GM23338 (cell line): ENCODE measurements around the gene NT5C. TPM values are rescaled to one million over a fixed set of nuclear protein-coding genes. Genes with fewer than 3 reads are reported as not detected.

Experiments
- CREB1 ChIP-seq: fragments of 250-450 bp; sonication (Bioruptor Pico); IDR thresholded peaks from 2 replicates; pipeline ENCODE4 v1.5.0; 2020; ENCODE audit warnings: low read depth, mild to moderate bottlenecking, moderate library complexity
- EZH2 ChIP-seq: fragments of 200-600 bp; sonication (generic); IDR thresholded peaks from one replicate; pipeline ENCODE4 v1.8.0; 2017; ENCODE audit warnings: antibody characterized with exemption, mild to moderate bottlenecking, low read depth; ENCODE audit not compliant: unreplicated experiment
- EZH2phosphoT487 ChIP-seq: fragments of 200-600 bp; sonication (generic); IDR thresholded peaks from one replicate; pipeline ENCODE4 v1.8.1; 2018; ENCODE audit warnings: antibody characterized with exemption; ENCODE audit not compliant: unreplicated experiment
- JUNB ChIP-seq: IDR thresholded peaks from one replicate; pipeline ENCODE4 v1.6.1; 2016; ENCODE audit warnings: antibody characterized with exemption; ENCODE audit not compliant: unreplicated experiment
- STAT1 ChIP-seq: IDR thresholded peaks from one replicate; pipeline ENCODE4 v1.6.1; 2016; ENCODE audit warnings: antibody characterized with exemption; ENCODE audit not compliant: unreplicated experiment
- ZNF331 ChIP-seq: fragments of 250-450 bp; sonication (Bioruptor Pico); IDR thresholded peaks from 2 replicates; pipeline ENCODE4 v1.5.0; 2020; ENCODE audit warnings: low read depth, mild to moderate bottlenecking, moderate library complexity
- polyA plus RNA-seq: library from polyadenylated mRNA; unstranded; fragments of >200 nt; fragmentation: Nextera tagmentation; extraction: Ambion mirVana; gene quantifications from 2 replicates; pipeline ENCODE4 v1.2.1, GENCODE V29; 2016
- total RNA-seq: library from RNA; depleted of rRNA; stranded (reverse); fragments of >200 nt; shearing (Covaris generic); gene quantifications from 2 replicates; pipeline ENCODE4 v1.2.3, GENCODE V29; 2014
- TF ChIP-seq, protein P1 (sequence below): fragments of 250-450 bp; sonication (Bioruptor Pico); IDR thresholded peaks from 2 replicates; pipeline ENCODE4 v1.5.0; 2020; ENCODE audit warnings: mild to moderate bottlenecking, moderate library complexity
- TF ChIP-seq, protein P2 (sequence below): IDR thresholded peaks from 2 replicates; pipeline ENCODE4 v1.6.1; 2016; ENCODE audit warnings: antibody characterized with exemption
- TF ChIP-seq, protein P3 (sequence below), 2 experiments: fragments of 200-600 bp in 1 of 2; sonication (generic) in 1 of 2; conservative IDR thresholded peaks; 2 replicates each; pipeline versions ENCODE4 v1.5.1 to v1.6.1; 2016 to 2017; ENCODE audit warnings: antibody characterized with exemption in 2 of 2, low read depth in 2 of 2, mild to moderate bottlenecking in 2 of 2, moderate library complexity in 1 of 2

NT5C gene
- total and polyA plus RNA-seq, 2 experiments from 2014 or later: 91.7 to 120 TPM

DNA sequence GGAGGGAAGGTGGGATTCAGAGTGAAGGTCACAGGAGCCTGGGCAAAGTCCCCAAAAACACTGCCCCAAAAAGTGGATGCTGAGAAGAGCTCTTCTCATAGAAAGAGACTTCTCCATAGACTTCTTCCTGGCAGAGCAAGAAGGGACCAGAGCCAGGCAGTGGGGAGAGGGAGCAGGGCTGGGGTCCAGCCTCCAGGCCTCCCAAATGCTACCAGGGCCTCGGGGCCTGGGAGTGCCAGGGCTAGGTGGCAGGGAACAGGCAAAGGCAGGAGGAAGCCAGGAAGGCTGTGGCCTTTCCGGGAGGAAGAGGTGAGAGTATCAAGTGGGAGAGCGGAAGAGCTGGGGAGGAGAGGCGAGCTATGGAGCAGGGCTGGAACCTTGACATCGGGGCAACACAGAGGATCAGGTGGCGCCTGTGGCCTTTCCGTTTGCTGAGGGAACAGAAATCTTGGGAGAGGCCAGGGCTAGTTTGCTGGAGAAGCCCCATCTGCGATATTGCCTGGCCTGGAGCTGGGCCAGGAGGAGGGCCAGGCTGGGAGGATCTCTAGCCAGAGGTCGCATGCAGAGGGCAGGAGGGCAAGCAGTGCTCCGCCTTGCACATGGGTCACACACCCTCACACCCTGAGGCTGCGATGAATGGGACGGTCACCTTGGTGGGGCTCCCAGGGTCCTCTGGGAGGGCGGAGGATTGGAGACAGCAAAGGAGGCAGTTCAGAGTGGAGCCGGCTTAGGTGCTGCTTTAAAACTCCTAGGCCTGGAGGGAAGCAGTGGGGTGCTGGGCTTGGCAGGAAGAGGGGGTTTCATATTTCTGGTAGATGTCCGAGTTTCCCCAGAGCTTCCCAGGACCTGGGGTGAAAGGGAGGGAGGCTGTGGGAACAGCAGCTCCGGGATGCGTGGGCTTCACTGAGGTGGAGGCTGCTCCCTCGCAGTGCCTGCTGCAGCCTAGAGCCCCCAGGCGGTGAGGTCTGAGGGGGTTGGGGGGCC, 40.4 kb downstream of the NT5C start (continued):
- TF ChIP-seq, protein P1, sequence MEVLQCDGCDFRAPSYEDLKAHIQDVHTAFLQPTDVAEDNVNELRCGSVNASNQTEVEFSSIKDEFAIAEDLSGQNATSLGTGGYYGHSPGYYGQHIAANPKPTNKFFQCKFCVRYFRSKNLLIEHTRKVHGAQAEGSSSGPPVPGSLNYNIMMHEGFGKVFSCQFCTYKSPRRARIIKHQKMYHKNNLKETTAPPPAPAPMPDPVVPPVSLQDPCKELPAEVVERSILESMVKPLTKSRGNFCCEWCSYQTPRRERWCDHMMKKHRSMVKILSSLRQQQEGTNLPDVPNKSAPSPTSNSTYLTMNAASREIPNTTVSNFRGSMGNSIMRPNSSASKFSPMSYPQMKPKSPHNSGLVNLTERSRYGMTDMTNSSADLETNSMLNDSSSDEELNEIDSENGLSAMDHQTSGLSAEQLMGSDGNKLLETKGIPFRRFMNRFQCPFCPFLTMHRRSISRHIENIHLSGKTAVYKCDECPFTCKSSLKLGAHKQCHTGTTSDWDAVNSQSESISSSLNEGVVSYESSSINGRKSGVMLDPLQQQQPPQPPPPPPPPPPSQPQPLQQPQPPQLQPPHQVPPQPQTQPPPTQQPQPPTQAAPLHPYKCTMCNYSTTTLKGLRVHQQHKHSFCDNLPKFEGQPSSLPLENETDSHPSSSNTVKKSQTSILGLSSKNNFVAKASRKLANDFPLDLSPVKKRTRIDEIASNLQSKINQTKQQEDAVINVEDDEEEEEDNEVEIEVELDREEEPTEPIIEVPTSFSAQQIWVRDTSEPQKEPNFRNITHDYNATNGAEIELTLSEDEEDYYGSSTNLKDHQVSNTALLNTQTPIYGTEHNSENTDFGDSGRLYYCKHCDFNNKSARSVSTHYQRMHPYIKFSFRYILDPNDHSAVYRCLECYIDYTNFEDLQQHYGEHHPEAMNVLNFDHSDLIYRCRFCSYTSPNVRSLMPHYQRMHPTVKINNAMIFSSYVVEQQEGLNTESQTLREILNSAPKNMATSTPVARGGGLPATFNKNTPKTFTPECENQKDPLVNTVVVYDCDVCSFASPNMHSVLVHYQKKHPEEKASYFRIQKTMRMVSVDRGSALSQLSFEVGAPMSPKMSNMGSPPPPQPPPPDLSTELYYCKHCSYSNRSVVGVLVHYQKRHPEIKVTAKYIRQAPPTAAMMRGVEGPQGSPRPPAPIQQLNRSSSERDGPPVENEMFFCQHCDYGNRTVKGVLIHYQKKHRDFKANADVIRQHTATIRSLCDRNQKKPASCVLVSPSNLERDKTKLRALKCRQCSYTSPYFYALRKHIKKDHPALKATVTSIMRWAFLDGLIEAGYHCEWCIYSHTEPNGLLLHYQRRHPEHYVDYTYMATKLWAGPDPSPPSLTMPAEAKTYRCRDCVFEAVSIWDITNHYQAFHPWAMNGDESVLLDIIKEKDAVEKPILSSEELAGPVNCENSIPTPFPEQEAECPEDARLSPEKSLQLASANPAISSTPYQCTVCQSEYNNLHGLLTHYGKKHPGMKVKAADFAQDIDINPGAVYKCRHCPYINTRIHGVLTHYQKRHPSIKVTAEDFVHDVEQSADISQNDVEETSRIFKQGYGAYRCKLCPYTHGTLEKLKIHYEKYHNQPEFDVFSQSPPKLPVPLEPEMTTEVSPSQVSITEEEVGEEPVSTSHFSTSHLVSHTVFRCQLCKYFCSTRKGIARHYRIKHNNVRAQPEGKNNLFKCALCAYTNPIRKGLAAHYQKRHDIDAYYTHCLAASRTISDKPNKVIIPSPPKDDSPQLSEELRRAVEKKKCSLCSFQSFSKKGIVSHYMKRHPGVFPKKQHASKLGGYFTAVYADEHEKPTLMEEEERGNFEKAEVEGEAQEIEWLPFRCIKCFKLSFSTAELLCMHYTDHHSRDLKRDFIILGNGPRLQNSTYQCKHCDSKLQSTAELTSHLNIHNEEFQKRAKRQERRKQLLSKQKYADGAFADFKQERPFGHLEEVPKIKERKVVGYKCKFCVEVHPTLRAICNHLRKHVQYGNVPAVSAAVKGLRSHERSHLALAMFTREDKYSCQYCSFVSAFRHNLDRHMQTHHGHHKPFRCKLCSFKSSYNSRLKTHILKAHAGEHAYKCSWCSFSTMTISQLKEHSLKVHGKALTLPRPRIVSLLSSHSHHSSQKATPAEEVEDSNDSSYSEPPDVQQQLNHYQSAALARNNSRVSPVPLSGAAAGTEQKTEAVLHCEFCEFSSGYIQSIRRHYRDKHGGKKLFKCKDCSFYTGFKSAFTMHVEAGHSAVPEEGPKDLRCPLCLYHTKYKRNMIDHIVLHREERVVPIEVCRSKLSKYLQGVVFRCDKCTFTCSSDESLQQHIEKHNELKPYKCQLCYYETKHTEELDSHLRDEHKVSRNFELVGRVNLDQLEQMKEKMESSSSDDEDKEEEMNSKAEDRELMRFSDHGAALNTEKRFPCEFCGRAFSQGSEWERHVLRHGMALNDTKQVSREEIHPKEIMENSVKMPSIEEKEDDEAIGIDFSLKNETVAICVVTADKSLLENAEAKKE (CRISPR knock-in tag): no peak
- TF ChIP-seq EZH2phosphoT487 (no peak), ZNF331 (no peak), STAT1 (no peak), CREB1 (CRISPR knock-in tag) (no peak), EZH2 (no peak), JUNB (no peak)
- TF ChIP-seq, protein P2, sequence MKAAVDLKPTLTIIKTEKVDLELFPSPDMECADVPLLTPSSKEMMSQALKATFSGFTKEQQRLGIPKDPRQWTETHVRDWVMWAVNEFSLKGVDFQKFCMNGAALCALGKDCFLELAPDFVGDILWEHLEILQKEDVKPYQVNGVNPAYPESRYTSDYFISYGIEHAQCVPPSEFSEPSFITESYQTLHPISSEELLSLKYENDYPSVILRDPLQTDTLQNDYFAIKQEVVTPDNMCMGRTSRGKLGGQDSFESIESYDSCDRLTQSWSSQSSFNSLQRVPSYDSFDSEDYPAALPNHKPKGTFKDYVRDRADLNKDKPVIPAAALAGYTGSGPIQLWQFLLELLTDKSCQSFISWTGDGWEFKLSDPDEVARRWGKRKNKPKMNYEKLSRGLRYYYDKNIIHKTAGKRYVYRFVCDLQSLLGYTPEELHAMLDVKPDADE: no peak
- TF ChIP-seq, protein P3, sequence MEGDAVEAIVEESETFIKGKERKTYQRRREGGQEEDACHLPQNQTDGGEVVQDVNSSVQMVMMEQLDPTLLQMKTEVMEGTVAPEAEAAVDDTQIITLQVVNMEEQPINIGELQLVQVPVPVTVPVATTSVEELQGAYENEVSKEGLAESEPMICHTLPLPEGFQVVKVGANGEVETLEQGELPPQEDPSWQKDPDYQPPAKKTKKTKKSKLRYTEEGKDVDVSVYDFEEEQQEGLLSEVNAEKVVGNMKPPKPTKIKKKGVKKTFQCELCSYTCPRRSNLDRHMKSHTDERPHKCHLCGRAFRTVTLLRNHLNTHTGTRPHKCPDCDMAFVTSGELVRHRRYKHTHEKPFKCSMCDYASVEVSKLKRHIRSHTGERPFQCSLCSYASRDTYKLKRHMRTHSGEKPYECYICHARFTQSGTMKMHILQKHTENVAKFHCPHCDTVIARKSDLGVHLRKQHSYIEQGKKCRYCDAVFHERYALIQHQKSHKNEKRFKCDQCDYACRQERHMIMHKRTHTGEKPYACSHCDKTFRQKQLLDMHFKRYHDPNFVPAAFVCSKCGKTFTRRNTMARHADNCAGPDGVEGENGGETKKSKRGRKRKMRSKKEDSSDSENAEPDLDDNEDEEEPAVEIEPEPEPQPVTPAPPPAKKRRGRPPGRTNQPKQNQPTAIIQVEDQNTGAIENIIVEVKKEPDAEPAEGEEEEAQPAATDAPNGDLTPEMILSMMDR (conservative IDR thresholded peaks at IDR 0.05; ENCODE audit: low read depth in 2 of 2): no peak; a peak in 1 of 4 replicates
